Large intestine (tissue), 3 donors: ENCODE measurements around the gene WDR54. TPM values are rescaled to one million over a fixed set of nuclear protein-coding genes. Genes with fewer than 3 reads are reported as not detected.
"Not testable (repeated sequence)": the region's sequence is repeated elsewhere in the genome, so short reads cannot be mapped to it uniquely, and the experiment has no call there.

ENCODE experiments used
- DNase-seq, 2 donors: peaks; one replicate each; pipeline versions ENCODE4 v3.0.0 to v3.0.0-alpha.2; 2013
- H3K27ac ChIP-seq: one replicate; pipeline ENCODE4 v1.5.1; 2013; ENCODE audit warnings: low read length
- H3K27me3 ChIP-seq: 2 replicates; pipeline ENCODE4 v1.6.1; 2013; ENCODE audit warnings: low read length; ENCODE audit not compliant: control insufficient read depth, insufficient read depth
- H3K36me3 ChIP-seq: 2 replicates; pipeline ENCODE4 v1.6.1; 2013; ENCODE audit warnings: low read length; ENCODE audit not compliant: control insufficient read depth, insufficient read depth
- H3K4me1 ChIP-seq: one replicate; pipeline ENCODE4 v1.6.1; 2013; ENCODE audit warnings: low read length; ENCODE audit not compliant: control insufficient read depth, insufficient read depth
- H3K4me3 ChIP-seq: one replicate; pipeline ENCODE4 v1.5.1; 2013; ENCODE audit warnings: low read length
- H3K9me3 ChIP-seq: one replicate; pipeline ENCODE4 v1.6.1; 2013; ENCODE audit warnings: mild to moderate bottlenecking, low read depth, low read length, moderate library complexity; ENCODE audit not compliant: control insufficient read depth
- WGBS: methylation state at CpG from one replicate; pipeline ENCODE4 v1.1.5; 2013; ENCODE audit warnings: low lambda C conversion rate; ENCODE audit not compliant: insufficient coverage; 5-methylcytosine and 5-hydroxymethylcytosine counted together
- polyA plus RNA-seq: library from polyadenylated mRNA; unstranded; fragments of 120-200 nt; gene quantifications from one replicate; pipeline ENCODE4 v1.2.1, GENCODE V29; 2013

The WDR54 gene
- polyA plus RNA-seq, 1 donor = 13.4 TPM

DNA sequence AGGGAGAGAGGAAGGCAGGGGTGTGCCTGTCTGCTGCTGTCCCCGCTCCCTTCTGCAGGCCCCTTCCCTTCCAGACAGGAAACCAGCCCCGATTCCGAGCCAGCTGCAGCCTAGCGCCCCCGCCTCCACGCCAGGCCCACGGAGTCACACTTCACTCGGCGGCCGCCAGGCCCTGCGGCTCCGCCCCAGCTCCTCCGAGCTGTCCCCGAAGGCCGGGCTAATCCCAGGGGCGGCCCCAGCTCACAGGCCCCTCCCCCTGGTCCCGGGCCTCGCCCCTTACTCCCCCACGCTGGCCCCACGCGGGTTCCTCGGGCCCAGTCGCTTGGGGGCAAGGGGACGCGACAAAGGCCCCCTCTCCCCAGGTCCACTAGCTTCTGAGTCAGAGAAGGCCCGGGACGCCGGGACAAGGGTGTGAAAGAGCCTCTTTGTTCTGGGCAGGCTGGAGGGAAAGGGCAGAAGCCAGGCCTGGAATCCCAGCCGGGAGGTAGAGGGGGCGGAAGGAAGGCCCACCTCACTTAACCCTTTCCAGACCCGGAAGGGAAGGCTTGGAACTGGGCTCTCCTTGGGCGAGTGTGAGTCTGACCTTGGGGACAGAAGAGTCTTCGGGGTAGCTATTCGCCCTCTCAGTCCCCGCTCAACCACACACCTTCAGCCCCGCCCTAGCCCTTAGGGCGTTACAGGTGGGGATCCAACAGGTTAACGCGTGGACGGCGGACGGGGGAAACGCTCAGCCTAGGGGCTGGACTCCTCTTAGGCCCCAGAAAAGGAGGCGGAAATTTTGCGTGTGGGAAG, 19.0 kb downstream of the WDR54 start:
- Histone ChIP-seq H3K36me3 (peaks cover 18% of the 10 kb centered on the region), H3K27ac (peak overlapping the region; percentile 98), H3K4me1 (peaks cover 37% of the 10 kb centered on the region), H3K27me3 (peaks cover 10% of the 10 kb centered on the region), H3K9me3 (peaks cover 4% of the 10 kb centered on the region), H3K4me3 (peak overlapping the region; percentile 86)
- no CpG with 5 or more reads among the region's 45 CpGs for WGBS
- peak; percentile 92 to 96 for DNase-seq

- H3K36me3 ChIP-seq = peaks cover 12% of the 10 kb centered on the region
- H3K4me3 ChIP-seq = peak overlapping the region; percentile 86
- H3K27ac ChIP-seq = peak overlapping the region; percentile 98
- DNase-seq = no peak
- H3K4me1 ChIP-seq = peaks cover 37% of the 10 kb centered on the region
- WGBS = 0% methylated on average over 1 of the region's 33 CpGs
- H3K9me3 ChIP-seq = peaks cover 4% of the 10 kb centered on the region
- H3K27me3 ChIP-seq = peaks cover 10% of the 10 kb centered on the region
Observed at GRCh38 chr2:74441170-74441689, 19.7 kb downstream of the WDR54 start.

DNA sequence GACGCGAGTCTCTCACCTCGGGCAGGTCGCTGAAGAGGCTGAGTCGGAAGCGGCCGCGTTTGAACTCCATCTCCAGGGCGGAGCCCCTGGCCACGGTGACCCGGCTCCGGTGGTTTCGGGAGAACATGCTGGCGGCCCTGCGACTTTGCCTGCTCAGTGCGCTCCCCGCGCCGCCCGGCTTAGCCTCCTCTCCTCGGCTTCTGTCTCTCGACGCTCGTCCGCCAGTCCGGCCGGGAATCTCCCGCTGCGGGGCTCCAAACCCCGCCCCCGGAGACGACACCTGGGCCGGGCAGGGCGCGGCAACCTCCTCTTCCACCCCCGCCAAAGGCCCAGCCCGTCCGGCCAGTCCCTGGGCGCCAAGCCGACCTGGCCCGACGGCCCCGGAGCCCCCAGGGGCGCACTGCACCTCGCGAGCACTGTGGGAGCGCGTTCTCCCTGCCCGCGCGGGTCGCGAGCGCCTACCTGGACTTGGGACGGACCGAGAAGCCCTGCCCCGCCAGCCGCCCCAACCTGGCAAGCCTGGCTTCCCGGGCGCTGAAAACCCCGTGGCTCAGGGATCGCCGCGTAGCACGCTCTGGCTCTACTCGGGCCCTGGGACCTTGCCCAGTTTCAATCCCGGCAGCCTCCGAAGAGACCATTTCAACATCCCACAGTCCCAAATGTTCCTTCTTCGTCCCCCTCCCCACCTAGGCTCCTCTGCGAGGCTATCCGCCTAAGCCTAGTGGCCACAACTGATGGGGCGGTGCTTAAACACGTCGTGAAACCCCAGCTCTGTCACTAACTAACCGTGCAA, 20.4 kb downstream of the WDR54 start, which contains the start of gene RTKN:
RTKN (minus strand) TSS at position 248 of the 793 bp plus-strand sequence; CDS start at position 127, 121 bp downstream.
- Histone ChIP-seq H3K9me3 (peaks cover 4% of the 10 kb centered on the region), H3K27me3 (peaks cover 10% of the 10 kb centered on the region), H3K27ac (peak within 1 kb of the TSS; percentile 98), H3K4me3 (peak within 1 kb of the TSS; percentile 86), H3K36me3 (peaks cover 9% of the 10 kb centered on the region), H3K4me1 (peaks cover 37% of the 10 kb centered on the region)
- WGBS = no CpG with 5 or more reads among the region's 75 CpGs
- DNase-seq = peak; percentile 81 to 93

GRCh38 chr2:74442483-74443297, 21.2 kb downstream of the WDR54 start:
- H3K36me3 ChIP-seq, H3K9me3 ChIP-seq, H3K27me3 ChIP-seq, DNase-seq: not testable (repeated sequence)
- WGBS = no CpG with 5 or more reads among the region's 16 CpGs
- H3K27ac ChIP-seq = peak overlapping the region; percentile 98
- peaks cover 42% of the 10 kb centered on the region for H3K4me1 ChIP-seq
- peak overlapping the region; percentile 86 for H3K4me3 ChIP-seq

GRCh38 chr2:74444498-74445318, 23.2 kb downstream of the WDR54 start:
- Histone ChIP-seq H3K27me3 (peaks cover 10% of the 10 kb centered on the region), H3K9me3 (peaks cover 4% of the 10 kb centered on the region), H3K4me1 (peaks cover 27% of the 10 kb centered on the region), H3K36me3 (no peaks in the 10 kb centered on the region), H3K4me3 (no peak overlapping the region), H3K27ac (no peak overlapping the region)
- DNase-seq = no peak
- no CpG with 5 or more reads among the region's 5 CpGs for WGBS

- Histone ChIP-seq H3K36me3 (no peaks in the 10 kb centered on the region), H3K4me1 (peaks cover 22% of the 10 kb centered on the region), H3K27me3 (no peaks in the 10 kb centered on the region), H3K27ac (no peak overlapping the region), H3K9me3 (no peaks in the 10 kb centered on the region), H3K4me3 (no peak overlapping the region)
- WGBS = 56% methylated on average over 3 of the region's 5 CpGs
- peak in 1 of 2 donors; percentile 43 for DNase-seq
Observed at GRCh38 chr2:74447230-74447999, 25.9 kb downstream of the WDR54 start.

GRCh38 chr2:74448771-74449170, 27.2 kb downstream of the WDR54 start:
- H3K27me3 ChIP-seq = no peaks in the 10 kb centered on the region
- H3K4me1 ChIP-seq = peaks cover 17% of the 10 kb centered on the region
- H3K4me3 ChIP-seq = no peak overlapping the region
- no peak overlapping the region for H3K27ac ChIP-seq
- no peaks in the 10 kb centered on the region for H3K36me3 ChIP-seq
- 100% methylated on average over 1 of the region's 2 CpGs for WGBS
- no peaks in the 10 kb centered on the region for H3K9me3 ChIP-seq
- DNase-seq = no peak

GRCh38 chr2:74450570-74451190, 29.1 kb downstream of the WDR54 start:
- no peak for DNase-seq
- WGBS = 100% methylated on average over 1 of the region's 3 CpGs
- Histone ChIP-seq H3K4me1 (peaks cover 16% of the 10 kb centered on the region), H3K4me3 (no peak overlapping the region), H3K36me3 (no peaks in the 10 kb centered on the region), H3K9me3 (no peaks in the 10 kb centered on the region), H3K27me3 (no peaks in the 10 kb centered on the region), H3K27ac (no peak overlapping the region)
